GM10266 (cell line): ENCODE results near the gene MICU2.
"Not testable (repeated sequence)": the region's sequence is repeated elsewhere in the genome, so short reads cannot be mapped to it uniquely, and the experiment has no call there.

ENCODE experiments used
- DNase-seq: peaks from one replicate; pipeline ENCODE4 v3.0.0; 2012; ENCODE audit errors: extremely low spot score
- CTCF ChIP-seq: IDR thresholded peaks from 2 replicates; pipeline ENCODE4 v1.5.1; 2012; ENCODE audit warnings: mild to moderate bottlenecking, low read depth; ENCODE audit not compliant: control insufficient read depth, insufficient read depth; ENCODE audit errors: missing control alignments

Gene MICU2

GRCh38 chr13:21594715-21595545 is 9.0 kb downstream of the MICU2 start:
- TF ChIP-seq CTCF, result no peak
- DNase-seq, result no peak

- not testable (repeated sequence) for DNase-seq
These were observed 13.1 kb downstream of the MICU2 start for GRCh38 chr13:21590665-21591456.

- no peak for TF ChIP-seq CTCF
These were observed 13.7 kb downstream of the MICU2 start for GRCh38 chr13:21590231-21590630.

GRCh38 chr13:21589510-21589909 is 14.5 kb downstream of the MICU2 start:
- not testable (repeated sequence) for DNase-seq

More at GRCh38 chr13:21590231-21590630, 13.7 kb downstream of the MICU2 start:
- no peak for DNase-seq

- DNase-seq, result not testable (repeated sequence)
These were observed 15.6 kb downstream of the MICU2 start for GRCh38 chr13:21588411-21588810.

GRCh38 chr13:21584973-21585592 is 18.9 kb downstream of the MICU2 start:
- no peak for TF ChIP-seq CTCF
- no peak for DNase-seq

- no peak for DNase-seq
- no peak for TF ChIP-seq CTCF
These were observed 20.5 kb downstream of the MICU2 start for GRCh38 chr13:21583478-21583877.

GRCh38 chr13:21580736-21581135 is 23.2 kb downstream of the MICU2 start:
- DNase-seq, result no peak
- TF ChIP-seq CTCF, result no peak
